HG02623 (cell line): Measurements from ENCODE around the gene MMD2.

Source experiments
- ATAC-seq: cut with Tn5 transposase; IDR thresholded peaks from one replicate; pipeline ENCODE4 v1.9.1; 2021; ENCODE audit warnings: moderate library complexity; ENCODE audit not compliant: unreplicated experiment

Gene MMD2

GRCh38 chr7:4873071-4873944 is 85.7 kb downstream of the MMD2 start:
- no peak for ATAC-seq

DNA sequence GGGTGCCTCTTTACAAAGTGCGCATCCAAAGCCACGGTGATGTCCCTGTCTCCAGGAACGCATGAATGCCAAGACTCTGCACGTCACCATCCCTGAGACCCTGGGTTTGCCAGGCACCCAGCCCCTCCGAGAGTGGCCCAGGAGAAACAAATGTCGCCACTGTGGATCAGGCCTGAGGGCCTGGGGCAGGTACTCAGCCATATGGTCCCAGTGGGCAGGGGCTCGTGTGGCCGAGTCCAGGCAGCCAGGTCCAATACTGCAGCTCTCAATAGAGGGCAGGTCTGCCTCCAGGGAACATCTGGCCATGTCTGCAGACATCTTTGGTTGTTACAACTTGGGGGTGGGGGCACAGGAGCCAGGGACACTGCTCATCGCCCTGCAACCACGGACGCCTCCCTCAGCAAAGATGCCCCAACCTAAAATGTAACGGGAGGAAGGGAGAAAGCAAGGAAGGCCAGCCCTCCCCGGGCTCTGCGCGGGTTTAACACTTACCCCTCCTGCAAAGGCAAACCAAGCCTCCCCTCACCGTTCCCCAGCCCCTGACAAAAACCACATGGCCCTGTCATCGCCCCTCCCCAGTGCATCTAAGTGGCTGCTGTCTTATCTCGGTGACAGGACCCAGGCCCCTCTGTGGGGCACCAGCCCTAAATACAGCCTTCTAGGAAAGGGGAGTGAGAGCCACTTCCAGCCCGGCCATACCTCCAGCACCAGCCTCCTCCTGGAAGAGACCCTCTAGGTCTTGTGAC is 86.9 kb downstream of the MMD2 start:
- ATAC-seq, result no peak

DNA sequence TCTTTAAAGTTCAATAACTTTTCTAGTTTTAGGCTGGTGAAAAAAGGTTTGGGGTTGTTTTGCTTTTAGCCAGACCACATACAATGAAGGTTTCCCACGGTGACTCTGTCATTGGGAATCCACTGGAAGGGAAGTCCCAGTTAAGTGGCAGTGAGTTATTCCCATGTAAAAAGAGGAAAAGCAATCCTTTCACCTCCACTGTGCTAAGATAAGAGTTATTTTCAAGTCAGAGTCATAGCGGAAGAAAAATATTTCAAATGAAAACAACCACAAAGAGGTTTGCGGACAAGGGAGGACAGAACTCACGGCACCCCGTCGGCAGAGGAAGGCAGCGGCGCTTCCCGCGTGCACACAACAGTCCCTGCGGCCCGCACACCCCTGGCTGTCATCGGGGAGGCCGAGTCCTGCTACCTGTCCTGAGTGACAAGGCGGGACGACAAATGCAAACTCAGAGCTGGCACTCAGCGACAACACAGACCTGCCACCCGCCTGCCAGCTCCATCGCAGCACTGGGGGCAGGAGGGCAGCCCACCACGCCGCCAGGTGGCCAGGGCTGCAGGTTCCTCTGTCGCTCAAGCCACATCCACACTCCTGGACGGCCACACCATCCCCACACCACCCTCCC is 87.8 kb downstream of the MMD2 start:
- no peak for ATAC-seq

GRCh38 chr7:4868493-4868892 is 90.5 kb downstream of the MMD2 start:
- ATAC-seq, result no peak

DNA sequence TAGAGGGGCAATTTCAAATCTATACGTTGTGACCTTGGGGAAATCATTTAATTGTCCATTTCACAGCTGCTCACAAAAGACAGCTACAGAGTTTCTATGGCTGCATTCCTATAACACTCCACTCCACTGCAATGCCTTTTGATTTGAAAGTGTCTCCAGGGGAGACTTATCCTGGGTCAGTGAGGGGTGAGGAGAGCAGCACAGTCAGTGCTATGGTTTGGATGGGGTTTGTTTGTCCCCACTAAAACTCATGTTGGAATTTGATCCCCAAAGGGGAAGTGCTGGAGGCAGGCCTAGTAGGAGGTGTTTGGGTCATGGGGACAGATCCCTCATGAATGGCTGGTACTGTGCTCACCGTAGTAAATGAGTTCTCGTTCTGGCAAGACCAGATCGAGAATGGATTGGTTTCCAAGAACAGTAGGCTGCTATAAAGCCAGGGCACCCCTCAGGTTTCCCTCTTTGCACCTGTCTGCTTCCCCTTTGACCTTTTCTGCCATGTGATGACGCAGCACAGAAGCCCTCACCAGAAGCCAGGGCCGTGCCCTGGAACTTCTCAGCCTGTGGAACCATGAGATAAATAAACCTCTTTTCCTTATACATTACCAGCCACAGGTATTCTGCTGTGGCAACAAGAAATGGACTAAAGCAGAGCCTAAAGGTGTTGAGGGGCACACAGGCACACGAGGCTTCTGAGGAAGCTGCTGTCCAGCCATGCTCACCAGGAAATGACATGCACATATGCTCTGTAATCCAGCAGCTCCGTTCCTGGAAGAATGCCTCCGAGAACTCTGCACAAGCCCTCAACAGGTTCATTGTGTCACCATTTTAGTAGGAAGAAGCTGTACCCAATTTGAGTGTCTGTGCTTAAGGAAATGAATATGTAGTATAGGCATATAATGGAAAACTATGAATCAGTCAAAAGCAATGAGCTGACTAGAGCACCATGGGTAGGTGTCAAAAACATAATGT is 92.2 kb downstream of the MMD2 start:
- no peak for ATAC-seq

DNA sequence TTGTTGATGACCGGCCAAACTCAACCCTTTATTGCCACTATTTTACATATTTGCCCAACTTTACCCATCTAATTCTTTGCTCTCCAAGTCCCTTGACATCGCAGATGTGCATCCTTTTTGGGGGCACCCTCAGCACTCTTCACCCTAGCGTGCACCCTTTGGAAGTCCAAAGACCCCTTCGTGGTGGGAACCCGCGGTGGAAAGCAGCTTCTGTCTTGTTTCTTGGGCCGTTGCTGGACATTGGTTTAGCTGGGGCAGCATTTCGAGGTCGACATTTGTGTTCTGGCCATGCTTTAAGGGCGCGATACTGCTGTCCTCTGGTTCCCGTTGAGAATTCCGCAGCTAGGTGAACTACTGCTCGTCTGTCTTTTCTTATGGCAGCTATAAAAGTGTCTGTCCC is 96.8 kb downstream of the MMD2 start:
- no peak for ATAC-seq

DNA sequence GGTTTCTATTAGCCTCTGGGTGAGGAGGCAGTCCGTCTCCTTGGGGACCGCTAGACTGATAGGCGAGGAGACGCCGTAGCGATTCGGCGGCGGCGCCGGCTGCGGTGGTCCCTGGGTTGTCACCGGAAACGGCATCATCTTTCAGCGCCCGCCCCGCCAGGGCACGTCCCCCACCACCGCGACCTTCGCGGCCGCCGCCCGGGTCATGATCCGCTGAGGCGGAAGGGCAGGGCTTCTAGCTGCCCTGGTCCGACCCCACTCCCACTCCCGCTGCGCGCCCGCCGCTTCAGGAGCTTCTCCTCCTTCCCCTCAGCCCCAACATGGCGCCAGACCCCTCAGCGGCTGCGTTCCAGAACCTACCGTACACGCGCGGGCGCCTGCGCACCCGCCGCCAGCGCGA is 97.3 kb downstream of the MMD2 start, which contains the start of gene PAPOLB:
TSS of gene PAPOLB (minus strand) at position 358 of the 400 bp plus-strand sequence. CDS start at position 138, 220 bp downstream.
- ATAC-seq, result no peak

GRCh38 chr7:4861227-4861626 is 97.8 kb downstream of the MMD2 start:
- ATAC-seq, result no peak

DNA sequence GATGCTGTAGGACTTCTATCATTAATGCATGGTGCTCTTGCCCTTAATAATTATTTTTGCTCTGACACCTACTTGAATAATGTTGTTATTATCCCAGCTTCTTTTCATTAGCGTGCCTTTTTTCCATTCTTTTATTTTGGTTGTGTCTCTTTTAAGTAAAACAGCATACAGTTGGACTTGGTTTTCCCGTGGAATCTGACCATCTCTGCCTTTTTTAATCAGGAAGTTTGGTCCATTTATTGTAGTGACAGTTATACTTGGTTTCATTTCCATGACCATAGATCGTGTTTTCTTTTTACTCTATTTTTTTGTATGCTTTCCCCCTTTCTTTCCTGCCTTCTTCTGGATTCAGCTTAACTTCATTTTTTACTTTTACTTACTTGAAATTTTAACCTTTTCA is 101.8 kb downstream of the MMD2 start:
- ATAC-seq, result no peak

DNA sequence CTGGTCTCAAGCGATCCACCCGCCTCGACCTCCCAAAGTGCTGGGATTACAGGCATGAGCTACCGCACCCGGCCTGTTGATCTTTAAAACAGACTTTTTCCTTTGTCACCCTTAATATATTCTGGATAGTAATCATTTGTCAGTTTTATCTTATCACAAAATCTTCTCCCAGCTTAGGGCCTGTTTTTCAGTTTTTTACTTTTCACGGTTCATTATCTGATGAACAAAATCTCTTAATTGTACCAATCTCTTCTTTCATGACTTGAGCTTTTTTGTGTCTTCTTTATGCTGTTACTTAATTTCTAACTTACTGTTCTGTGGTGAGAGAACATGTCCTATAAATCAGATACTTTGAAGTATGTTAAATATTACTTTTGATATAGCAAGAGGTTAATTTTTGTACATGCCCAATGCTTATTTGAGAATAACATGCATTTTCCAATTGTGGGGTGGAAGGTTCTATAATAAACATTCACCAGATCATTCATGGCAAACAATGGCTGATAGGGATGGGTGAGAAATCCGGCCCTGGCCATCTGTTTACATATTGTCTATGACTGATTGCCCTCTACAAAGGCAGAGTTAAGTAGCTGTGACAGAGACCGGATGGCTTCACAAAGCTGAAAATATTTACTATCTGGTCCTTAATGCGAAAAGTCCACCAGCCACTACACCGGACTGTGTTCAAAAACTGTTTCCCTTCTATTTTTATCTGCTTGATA is 102.5 kb downstream of the MMD2 start:
- ATAC-seq, result no peak
